ENCODE results near the gene RNF215. TPM values are rescaled to one million over a fixed set of nuclear protein-coding genes. Genes with fewer than 3 reads are reported as not detected.

Gene RNF215
- total RNA-seq, 2 experiments from 2014 or later = 7.1 to 7.2 TPM

- DNase-seq (no peak), ATAC-seq (no peak)
- intact Hi-C loops (cut with micrococcal nuclease) = no loop called here
- Mint-ChIP-seq H3K36me3 (ENCODE audit: low read depth) (peaks cover 21% of the 10 kb centered on the region), H3K27ac (no peak overlapping the region), H3K4me3 (no peak overlapping the region), H3K9me3 (no peaks in the 10 kb centered on the region), H3K4me1 (ENCODE audit: low read depth) (peaks cover 29% of the 10 kb centered on the region), H3K27me3 (no peaks in the 10 kb centered on the region)
- ChIA-PET CTCF (interaction anchor here (0.6 to 2.1 kb wide), 6 partner anchors 10 to 95 kb away, joined by 3 to 17 read pairs (median 4); partner anchors contain the start of gene RNF215), POLR2A (interaction anchor here (0.7 to 1.2 kb wide), 2 partner anchors 14 to 32 kb away, joined by 3 read pairs; partner anchors contain the start of gene TBC1D10A)
- no peak for TF ChIP-seq CTCF (IDR thresholded peaks at IDR 0.05)
These were observed 28.7 kb downstream of the RNF215 start for GRCh38 chr22:30358541-30358940.

GRCh38 chr22:30357650-30358215 lies 29.5 kb downstream of the RNF215 start:
- intact Hi-C loops (cut with micrococcal nuclease) = no loop called here
- Mint-ChIP-seq H3K27ac (no peak overlapping the region), H3K4me1 (ENCODE audit: low read depth) (peaks cover 35% of the 10 kb centered on the region), H3K27me3 (no peaks in the 10 kb centered on the region), H3K4me3 (peak overlapping the region; percentile 96), H3K36me3 (ENCODE audit: low read depth) (peaks cover 24% of the 10 kb centered on the region), H3K9me3 (no peaks in the 10 kb centered on the region)
- DNase-seq (no peak), ATAC-seq (no peak)
- ChIA-PET POLR2A (interaction anchor here (0.7 to 1.7 kb wide), 5 partner anchors 13 to 31 kb away, joined by 3 to 6 read pairs (median 3); partner anchors contain the start of genes RNF215 and TBC1D10A), CTCF (interaction anchor here (0.8 to 2.1 kb wide), 4 partner anchors 11 to 94 kb away, joined by 3 to 17 read pairs (median 4); no protein-coding TSS in a partner anchor)
- no peak for TF ChIP-seq CTCF (IDR thresholded peaks at IDR 0.05)

- H3K27ac Mint-ChIP-seq = peak overlapping the region; percentile 76
- ChIA-PET CTCF (interaction anchor here (1.1 to 2.9 kb wide), 5 partner anchors 30 to 69 kb away, joined by 3 to 43 read pairs (median 12); partner anchors contain the start of genes CASTOR1, RNF215 and TBC1D10A), POLR2A (interaction anchor here (0.7 to 1.7 kb wide), 12 partner anchors 10 to 97 kb away, joined by 3 to 9 read pairs (median 3); partner anchors contain the start of genes MTFP1, RNF215 and TBC1D10A)
- intact Hi-C loops (cut with micrococcal nuclease) = no loop called here
- H3K4me1 Mint-ChIP-seq (ENCODE audit: low read depth) = peaks cover 39% of the 10 kb centered on the region
- ATAC-seq (peak; percentile 6), DNase-seq (no peak)
- peak overlapping the region; percentile 96 for H3K4me3 Mint-ChIP-seq
- H3K9me3 Mint-ChIP-seq = no peaks in the 10 kb centered on the region
- TF ChIP-seq CTCF (IDR thresholded peaks at IDR 0.05) = no peak
- no peaks in the 10 kb centered on the region for H3K27me3 Mint-ChIP-seq
- peaks cover 30% of the 10 kb centered on the region for H3K36me3 Mint-ChIP-seq (ENCODE audit: low read depth)
These were observed 30.0 kb downstream of the RNF215 start for GRCh38 chr22:30357236-30357570.

GRCh38 chr22:30356449-30357235 lies 30.6 kb downstream of the RNF215 start, which contains the start of the genes CCDC157 and SF3A1:
TSS of gene CCDC157 (plus strand) at chr22:30357007. CDS start at chr22:30366001, 8,994 bp downstream.
TSS of gene SF3A1 (minus strand) at chr22:30356894. CDS start at chr22:30356792, 102 bp downstream.
- POLR2A ChIA-PET = interaction anchor here (0.5 to 1.8 kb wide), 19 partner anchors 9 to 229 kb away, joined by 3 to 9 read pairs (median 3); partner anchors contain the start of genes MTFP1, RNF215 and TBC1D10A
- H3K27ac Mint-ChIP-seq = peak within 1 kb of the TSS; percentile 92
- DNase-seq (peak; percentile 96), ATAC-seq (peak; percentile 91)
- H3K36me3 Mint-ChIP-seq (ENCODE audit: low read depth) = peaks cover 34% of the 10 kb centered on the region
- CTCF ChIA-PET = interaction anchor here (1.0 to 2.9 kb wide), 5 partner anchors 22 to 68 kb away, joined by 3 to 43 read pairs (median 3); partner anchors contain the start of genes CASTOR1, RNF215 and TBC1D10A
- H3K4me3 Mint-ChIP-seq = peak within 1 kb of the TSS; percentile 96
- H3K9me3 Mint-ChIP-seq = no peaks in the 10 kb centered on the region
- no peak for TF ChIP-seq CTCF (IDR thresholded peaks at IDR 0.05)
- H3K27me3 Mint-ChIP-seq = no peaks in the 10 kb centered on the region
- peaks cover 42% of the 10 kb centered on the region for H3K4me1 Mint-ChIP-seq (ENCODE audit: low read depth)
- intact Hi-C loops (cut with micrococcal nuclease) = no loop called here

Measured in activated CD8-positive, alpha-beta T cell treated with anti-CD3 and anti-CD28 coated beads for 36 hours (primary cell).